Activated naive CD4-positive, alpha-beta T cell treated with anti-CD3 and anti-CD28 coated beads, Interleukin-2, amount 10 ng/mL, durations not matched to agents 5 hours and 36 hours (primary cell): Measurements from ENCODE around the gene SPATA13. TPM values are rescaled to one million over a fixed set of nuclear protein-coding genes. Genes with fewer than 3 reads are reported as not detected.

Experiments used
- microRNA-seq: library from miRNA; unstranded; fragments of <30 nt; microRNA quantifications from one replicate; pipeline ENCODE4 v1.2.0, GENCODE V29; 2022; ENCODE audit warnings: borderline microRNAs expressed, borderline replicate concordance
- total RNA-seq, 2 experiments: library from RNA; stranded (reverse); gene quantifications; one replicate each; pipeline ENCODE4 v1.2.3, GENCODE V29; 2021

Gene SPATA13
- total RNA-seq, result 10 to 100 TPM; 64.5 to 66.1 TPM

DNA sequence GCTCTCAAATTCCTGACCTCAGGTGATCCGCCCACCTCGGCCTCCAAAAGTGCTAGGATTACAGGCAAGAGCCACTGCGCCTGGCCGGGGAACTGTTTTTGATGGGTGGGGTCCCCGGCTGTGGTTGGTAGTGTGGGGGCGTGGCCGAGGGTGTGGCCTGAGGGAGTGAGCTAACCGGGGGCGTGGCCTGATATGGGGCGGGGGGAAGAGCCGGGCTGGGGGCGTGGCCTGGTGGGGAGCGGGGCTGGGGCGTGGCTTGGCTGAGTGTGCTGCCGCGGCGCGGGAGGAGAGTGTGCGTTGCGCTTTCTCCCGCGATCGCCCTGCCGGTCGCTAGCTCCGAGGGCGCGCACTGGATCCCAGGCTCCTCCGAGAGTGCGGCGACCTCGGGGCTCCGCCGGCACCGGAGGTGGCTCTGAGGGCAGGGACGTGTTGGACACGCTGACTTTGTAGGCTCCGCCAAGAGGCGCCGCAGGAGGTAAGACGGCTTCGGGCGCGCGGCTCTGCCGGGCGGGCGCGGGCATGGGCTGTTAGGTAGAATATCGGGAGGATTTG, at the start of gene SPATA13:
TSS of gene SPATA13 (plus strand) at position 263 of the 552 bp plus-strand sequence. CDS start 62,210 bp downstream, outside the sequence.

DNA sequence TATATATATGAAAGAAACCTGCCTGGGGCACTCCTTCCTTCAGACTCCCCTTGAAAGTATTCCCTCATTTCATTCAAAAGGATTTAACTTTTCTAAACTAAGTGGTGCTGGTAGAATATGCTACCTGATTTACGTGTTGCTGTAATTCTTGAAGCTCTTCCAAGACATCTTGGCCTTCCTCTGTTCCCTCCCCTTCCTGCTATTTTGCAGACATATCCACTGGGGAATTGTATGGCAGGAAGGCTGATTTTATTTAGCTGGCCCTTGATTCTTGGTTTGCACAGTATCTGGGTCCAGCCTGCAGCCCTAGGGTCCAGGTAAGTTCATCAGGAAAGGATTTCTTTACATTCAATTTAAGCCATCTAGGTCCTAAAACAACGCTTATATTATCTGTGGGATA, 148.8 kb downstream of the SPATA13 start, which contains the start of gene C1QTNF9:
TSS of gene C1QTNF9 (plus strand) at position 281 of the 400 bp plus-strand sequence. CDS start 6,424 bp downstream, outside the sequence.

Small RNA genes within 50 kb of the gene (microRNA-seq; reads per million reads assigned to microRNA genes)
- gene MIR2276, result not detected

Other genes starting within 250 kb of the SPATA13 start
- not detected for gene C1QTNF9, start 148.9 kb downstream of the SPATA13 start, total RNA-seq